IPS-18a (cell line): ENCODE results near the gene DENND2A.
"Not testable (repeated sequence)": the region's sequence is repeated elsewhere in the genome, so short reads cannot be mapped to it uniquely, and the experiment has no call there.

ENCODE experiments used
- H3K27ac ChIP-seq: one replicate; pipeline ENCODE4 v1.5.1; 2013; ENCODE audit warnings: low read length
- H3K27me3 ChIP-seq: one replicate; pipeline ENCODE4 v1.6.1; 2013; ENCODE audit warnings: mild to moderate bottlenecking, low read length; ENCODE audit not compliant: control insufficient read depth, insufficient read depth
- H3K36me3 ChIP-seq: one replicate; pipeline ENCODE4 v1.6.1; 2013; ENCODE audit warnings: low read depth, low read length; ENCODE audit not compliant: control insufficient read depth
- H3K4me1 ChIP-seq: one replicate; pipeline ENCODE4 v1.6.1; 2013; ENCODE audit warnings: low read depth, low read length; ENCODE audit not compliant: control insufficient read depth
- H3K4me3 ChIP-seq: one replicate; pipeline ENCODE4 v1.5.1; 2013; ENCODE audit warnings: low read length
- H3K9ac ChIP-seq: one replicate; pipeline ENCODE4 v1.6.1; 2013; ENCODE audit warnings: mild to moderate bottlenecking, low read length, moderate library complexity
- H3K9me3 ChIP-seq: one replicate; pipeline ENCODE4 v1.6.1; 2013; ENCODE audit warnings: low read depth, low read length; ENCODE audit not compliant: control insufficient read depth

Gene DENND2A

GRCh38 chr7:140678081-140678815 is 37.6 kb upstream of the DENND2A start:
- no peaks in the 10 kb centered on the region for H3K9me3 ChIP-seq
- H3K4me3 ChIP-seq, result no peak overlapping the region
- H3K27me3 ChIP-seq, result peaks cover 13% of the 10 kb centered on the region
- no peaks in the 10 kb centered on the region for H3K4me1 ChIP-seq
- no peak overlapping the region for H3K27ac ChIP-seq
- H3K36me3 ChIP-seq, result no peaks in the 10 kb centered on the region
- H3K9ac ChIP-seq, result no peak overlapping the region

- Histone ChIP-seq H3K4me3 (no peak overlapping the region), H3K4me1 (peaks cover under 1% of the 10 kb centered on the region), H3K36me3 (no peaks in the 10 kb centered on the region), H3K9ac (no peak overlapping the region), H3K9me3 (no peaks in the 10 kb centered on the region), H3K27ac (no peak overlapping the region), H3K27me3 (peaks cover 16% of the 10 kb centered on the region)
These were observed 36.9 kb upstream of the DENND2A start for GRCh38 chr7:140677496-140677895.

- not testable (repeated sequence) for H3K36me3 ChIP-seq, H3K9me3 ChIP-seq, H3K9ac ChIP-seq, H3K4me3 ChIP-seq, H3K27ac ChIP-seq, H3K4me1 ChIP-seq
- H3K27me3 ChIP-seq, result peaks cover 20% of the 10 kb centered on the region
These were observed 36.3 kb upstream of the DENND2A start for GRCh38 chr7:140676956-140677355.

- Histone ChIP-seq H3K27ac (no peak overlapping the region), H3K27me3 (peaks cover 20% of the 10 kb centered on the region), H3K4me1 (peaks cover 6% of the 10 kb centered on the region), H3K9ac (no peak overlapping the region), H3K9me3 (no peaks in the 10 kb centered on the region), H3K36me3 (no peaks in the 10 kb centered on the region), H3K4me3 (no peak overlapping the region)
These were observed 35.7 kb upstream of the DENND2A start for GRCh38 chr7:140676306-140676705.

- Histone ChIP-seq H3K27ac (no peak overlapping the region), H3K36me3 (no peaks in the 10 kb centered on the region), H3K27me3 (peaks cover 20% of the 10 kb centered on the region), H3K4me3 (no peak overlapping the region), H3K4me1 (peaks cover 6% of the 10 kb centered on the region), H3K9ac (no peak overlapping the region), H3K9me3 (no peaks in the 10 kb centered on the region)
These were observed 35.1 kb upstream of the DENND2A start for GRCh38 chr7:140675726-140676125.

- Histone ChIP-seq H3K27me3 (peaks cover 20% of the 10 kb centered on the region), H3K4me1 (peaks cover 6% of the 10 kb centered on the region), H3K36me3 (no peaks in the 10 kb centered on the region), H3K27ac (no peak overlapping the region), H3K9me3 (no peaks in the 10 kb centered on the region), H3K9ac (no peak overlapping the region), H3K4me3 (no peak overlapping the region)
These were observed 34.5 kb upstream of the DENND2A start for GRCh38 chr7:140674899-140675701.

- Histone ChIP-seq H3K4me1 (peaks cover 6% of the 10 kb centered on the region), H3K27ac (no peak overlapping the region), H3K4me3 (no peak overlapping the region), H3K27me3 (peaks cover 20% of the 10 kb centered on the region), H3K9me3 (no peaks in the 10 kb centered on the region), H3K36me3 (no peaks in the 10 kb centered on the region), H3K9ac (no peak overlapping the region)
These were observed 33.8 kb upstream of the DENND2A start for GRCh38 chr7:140674356-140674800.

GRCh38 chr7:140673774-140674155 is 33.2 kb upstream of the DENND2A start:
- H3K27me3 ChIP-seq, result peaks cover 20% of the 10 kb centered on the region
- H3K4me1 ChIP-seq, result peaks cover 6% of the 10 kb centered on the region
- peak overlapping the region; percentile 64 for H3K4me3 ChIP-seq
- H3K36me3 ChIP-seq, result no peaks in the 10 kb centered on the region
- no peaks in the 10 kb centered on the region for H3K9me3 ChIP-seq
- no peak overlapping the region for H3K27ac ChIP-seq
- H3K9ac ChIP-seq, result no peak overlapping the region

GRCh38 chr7:140673063-140673773 is 32.6 kb upstream of the DENND2A start:
- Histone ChIP-seq H3K27ac (no peak overlapping the region), H3K4me1 (peaks cover 6% of the 10 kb centered on the region), H3K9ac (peak overlapping the region; percentile 31), H3K9me3 (no peaks in the 10 kb centered on the region), H3K27me3 (peaks cover 20% of the 10 kb centered on the region), H3K36me3 (no peaks in the 10 kb centered on the region), H3K4me3 (peak overlapping the region; percentile 64)

- Histone ChIP-seq H3K9me3 (no peaks in the 10 kb centered on the region), H3K4me1 (peaks cover 6% of the 10 kb centered on the region), H3K4me3 (peak within 1 kb of the TSS; percentile 64), H3K27ac (no peak within 1 kb of the TSS), H3K9ac (peak within 1 kb of the TSS; percentile 31), H3K36me3 (no peaks in the 10 kb centered on the region), H3K27me3 (peaks cover 20% of the 10 kb centered on the region)
These were observed 31.9 kb upstream of the DENND2A start, which contains the start of gene ADCK2 for GRCh38 chr7:140672382-140673062. TSS of gene ADCK2 (plus strand) at chr7:140672945. CDS start at chr7:140673331, 386 bp downstream.

- Histone ChIP-seq H3K9ac (no peak overlapping the region), H3K27ac (no peak overlapping the region), H3K27me3 (peaks cover 20% of the 10 kb centered on the region), H3K9me3 (no peaks in the 10 kb centered on the region), H3K4me1 (peaks cover 6% of the 10 kb centered on the region), H3K36me3 (no peaks in the 10 kb centered on the region), H3K4me3 (peak overlapping the region; percentile 58)
These were observed 31.4 kb upstream of the DENND2A start for GRCh38 chr7:140671966-140672365.
